GM18511 (cell line): ENCODE measurements around the gene MUS81.
"Not testable (repeated sequence)": the region's sequence is repeated elsewhere in the genome, so short reads cannot be mapped to it uniquely, and the experiment has no call there.

Experiments used
- ATAC-seq: cut with Tn5 transposase; IDR thresholded peaks from one replicate; pipeline ENCODE4 v1.9.1; 2021; ENCODE audit warnings: mild to moderate bottlenecking, moderate library complexity; ENCODE audit not compliant: unreplicated experiment

MUS81 gene

GRCh38 chr11:65860278-65861164 lies at the start of gene MUS81:
TSS of gene MUS81 (plus strand) at chr11:65860433. CDS start at chr11:65860754, 321 bp downstream.
- ATAC-seq: peak; percentile 39

GRCh38 chr11:65811764-65812475 lies 48.3 kb upstream of the MUS81 start:
- ATAC-seq: no peak

GRCh38 chr11:65814131-65814985 lies 45.9 kb upstream of the MUS81 start:
- no peak for ATAC-seq

GRCh38 chr11:65814986-65815565 lies 45.2 kb upstream of the MUS81 start:
- no peak for ATAC-seq

- no peak for ATAC-seq
These were observed 43.5 kb upstream of the MUS81 start for GRCh38 chr11:65816696-65817095.

GRCh38 chr11:65817312-65817834 lies 42.9 kb upstream of the MUS81 start:
- ATAC-seq: no peak

- ATAC-seq: peak; percentile 72
These were observed 42.2 kb upstream of the MUS81 start for GRCh38 chr11:65817835-65818680.

- no peak for ATAC-seq
These were observed 39.1 kb upstream of the MUS81 start for GRCh38 chr11:65821107-65821506.

- ATAC-seq: no peak
These were observed 37.3 kb upstream of the MUS81 start for GRCh38 chr11:65822776-65823528.

GRCh38 chr11:65826984-65827735 lies 33.1 kb upstream of the MUS81 start:
- ATAC-seq: no peak

GRCh38 chr11:65829459-65829858 lies 30.8 kb upstream of the MUS81 start:
- ATAC-seq: no peak

GRCh38 chr11:65832231-65832630 lies 28.0 kb upstream of the MUS81 start:
- ATAC-seq: not testable (repeated sequence)

- peak; percentile 97 for ATAC-seq
These were observed 26.8 kb upstream of the MUS81 start, which contains the start of gene SNX32 for GRCh38 chr11:65833297-65834030. TSS of gene SNX32 (plus strand) at chr11:65833963. CDS start at chr11:65834066, 103 bp downstream.

GRCh38 chr11:65834202-65834601 lies 26.0 kb upstream of the MUS81 start:
- no peak for ATAC-seq

GRCh38 chr11:65842144-65842543 lies 18.1 kb upstream of the MUS81 start:
- no peak for ATAC-seq

GRCh38 chr11:65843811-65844210 lies 16.4 kb upstream of the MUS81 start:
- no peak for ATAC-seq

GRCh38 chr11:65844231-65844872 lies 15.9 kb upstream of the MUS81 start:
- ATAC-seq: no peak
